Ovary (tissue), 9 donors: ENCODE measurements around the gene STRIP1. TPM values are rescaled to one million over a fixed set of nuclear protein-coding genes. Genes with fewer than 3 reads are reported as not detected.

ENCODE experiments used
- DNase-seq, 5 donors: peaks; one replicate each; pipeline ENCODE4 v3.0.0-alpha.2; 2019 to 2020
- H3K27ac ChIP-seq, 2 donors: fragments of 200-600 bp; one replicate each; pipeline versions ENCODE4 v1.5.1 to v1.8.0; 2019 to 2022
- H3K27me3 ChIP-seq: fragments of 200-600 bp; one replicate; pipeline ENCODE4 v1.8.0; 2022
- H3K36me3 ChIP-seq: fragments of 200-600 bp; sonication (generic); one replicate; pipeline ENCODE4 v1.5.1; 2019
- H3K4me1 ChIP-seq: one replicate; pipeline ENCODE4 v1.8.1; 2013; ENCODE audit warnings: mild to moderate bottlenecking, moderate library complexity; ENCODE audit not compliant: insufficient read depth
- H3K4me3 ChIP-seq: fragments of 200-600 bp; sonication (generic); one replicate; pipeline ENCODE4 v1.5.1; 2017
- H3K9me3 ChIP-seq, 2 donors: fragments of 200-600 bp in 1 of 2; sonication (generic) in 1 of 2; one replicate each; pipeline versions ENCODE4 v1.5.1 to v1.8.1; 2013 to 2019; ENCODE audit warnings: mild to moderate bottlenecking in 1 of 2, moderate library complexity in 1 of 2
- CTCF ChIP-seq, 3 donors: fragments of 450-650 bp in 2 of 3; fragments of 200-600 bp in 1 of 3; IDR thresholded peaks; one replicate each; pipeline versions ENCODE4 v1.5.1 to v1.8.0; 2016 to 2022; ENCODE audit warnings: antibody characterized with exemption in 3 of 3, mild to moderate bottlenecking in 1 of 3
- EP300 ChIP-seq: sonication (generic); formaldehyde crosslinking; IDR thresholded peaks from one replicate; pipeline ENCODE4 v1.6.1; 2017; ENCODE audit warnings: antibody characterized with exemption
- POLR2A ChIP-seq: fragments of 450-650 bp; IDR thresholded peaks from one replicate; pipeline ENCODE4 v1.6.1; 2017; ENCODE audit warnings: antibody characterized with exemption, mild to moderate bottlenecking, moderate library complexity
- WGBS, 3 donors: extraction: QIAGEN DNeasy Blood & Tissue Kit in 1 of 3; methylation state at CpG; one replicate each; pipeline versions ENCODE4 v1.1.5 to v1.1.7; 2013 to 2017; 5-methylcytosine and 5-hydroxymethylcytosine counted together
- intact Hi-C, 4 donors: fragments of 100-400 bp; cut with DNase I; formaldehyde crosslinking; loops; one replicate each; pipeline versions ENCODE4 v1.11.0 to v1.15.1; 2022 to 2023
- polyA plus RNA-seq, 2 donors: library from polyadenylated mRNA; stranded (reverse); fragments of 200-250 nt in 1 of 2; fragments of 350-450 nt in 1 of 2; fragmentation: Illumina TruSeq in 1 of 2; extraction: RNeasy Lipid Tissue Mini Kit (QIAGEN cat#74804) in 1 of 2; gene quantifications; one replicate each; pipeline ENCODE4 v1.2.3, GENCODE V29; 2013 to 2014
- total RNA-seq, 7 donors: library from RNA; depleted of rRNA in 2 of 7; stranded (reverse); fragments of >200 nt in 2 of 7; fragmentation: NEBNext Ultra II Directional in 3 of 7; extraction: Animal tissue kit (Norgen Biotek cat#: 25700) in 3 of 7; gene quantifications; one replicate each; pipeline versions ENCODE4 v1.1.0 to v1.2.4, GENCODE V29; 2016 to 2023
- donor health status: DM: no; HTN: no; CAD: no; lungs with moderate emphysema.
- donor health status: DM: no; HTN: no; CAD: no.
- donor health status: Bipolar disorder and iron deficiency.
- donor health status: DM: yes; HTN: yes; CAD: no.
- donor health status: DM: no; HTN: no; CAD: no.
- donor health status: DM: yes; HTN: yes; CAD: no.

STRIP1 gene
- total and polyA plus RNA-seq, 9 donors: 21.6 to 46.7 (median 36.2) TPM

GRCh38 chr1:110060662-110061060 lies 26.2 kb downstream of the STRIP1 start:
- H3K36me3 ChIP-seq: no peaks in the 10 kb centered on the region
- H3K27ac ChIP-seq: no peak overlapping the region
- no peaks in the 10 kb centered on the region for H3K9me3 ChIP-seq
- no peaks in the 10 kb centered on the region for H3K4me1 ChIP-seq
- intact Hi-C loops: no loop called here
- WGBS, 3 donors: 92 to 94% (median 92%) methylated on average over 7 of the region's 7 CpGs
- no peaks in the 10 kb centered on the region for H3K27me3 ChIP-seq
- DNase-seq: no peak
- TF ChIP-seq EP300 (no peak), CTCF (IDR thresholded peaks at IDR 0.05) (no peak), POLR2A (no peak)
- H3K4me3 ChIP-seq: no peak overlapping the region

- no peak for TF ChIP-seq CTCF (IDR thresholded peaks at IDR 0.05)
- TF ChIP-seq EP300: no peak
- no peak for TF ChIP-seq POLR2A
- no peak overlapping the region for H3K27ac ChIP-seq
- H3K36me3 ChIP-seq: no peaks in the 10 kb centered on the region
- no peaks in the 10 kb centered on the region for H3K27me3 ChIP-seq
- H3K4me3 ChIP-seq: no peak overlapping the region
- intact Hi-C loops: no loop called here
- H3K9me3 ChIP-seq: no peaks in the 10 kb centered on the region
- no peak for DNase-seq
- no peaks in the 10 kb centered on the region for H3K4me1 ChIP-seq
- 94 to 95% (median 94%) methylated on average over 10 of the region's 10 CpGs for WGBS, 3 donors
These were observed 26.9 kb downstream of the STRIP1 start for GRCh38 chr1:110061341-110061740.

- no peak overlapping the region for H3K27ac ChIP-seq
- DNase-seq: no peak
- TF ChIP-seq POLR2A (no peak), EP300 (no peak), CTCF (IDR thresholded peaks at IDR 0.05) (no peak)
- H3K27me3 ChIP-seq: no peaks in the 10 kb centered on the region
- no peaks in the 10 kb centered on the region for H3K4me1 ChIP-seq
- no peak overlapping the region for H3K4me3 ChIP-seq
- intact Hi-C loops: no loop called here
- no peaks in the 10 kb centered on the region for H3K36me3 ChIP-seq
- WGBS, 3 donors: 68 to 92% (median 76%) methylated on average over 2 of the region's 2 CpGs
- no peaks in the 10 kb centered on the region for H3K9me3 ChIP-seq
These were observed 28.2 kb downstream of the STRIP1 start for GRCh38 chr1:110062612-110063011.

- H3K27me3 ChIP-seq: peaks cover 1% of the 10 kb centered on the region
- WGBS, 3 donors: 33 to 63% (median 36%) methylated on average over 4 of the region's 4 CpGs
- TF ChIP-seq POLR2A (no peak), EP300 (no peak), CTCF (IDR thresholded peaks at IDR 0.05) (no peak)
- H3K4me1 ChIP-seq: no peaks in the 10 kb centered on the region
- intact Hi-C loops: no loop called here
- no peaks in the 10 kb centered on the region for H3K36me3 ChIP-seq
- H3K4me3 ChIP-seq: no peak overlapping the region
- DNase-seq: no peak
- peaks cover 0 to 5% of the 10 kb centered on the region in 2 donors for H3K9me3 ChIP-seq
- no peak overlapping the region for H3K27ac ChIP-seq
These were observed 29.4 kb downstream of the STRIP1 start for GRCh38 chr1:110063781-110064180.
